ENCODE results near the gene RAET1E.
"Not testable (repeated sequence)": the region's sequence is repeated elsewhere in the genome, so short reads cannot be mapped to it uniquely, and the experiment has no call there.

Gene RAET1E

GRCh38 chr6:149861603-149862423, 36.1 kb downstream of the RAET1E start:
- DNase-seq (ENCODE audit: low spot score), result no peak

- no peak for DNase-seq (ENCODE audit: low spot score)
These were observed 36.9 kb downstream of the RAET1E start for GRCh38 chr6:149860834-149861602.

- no peak for DNase-seq (ENCODE audit: low spot score)
These were observed 37.4 kb downstream of the RAET1E start for GRCh38 chr6:149860513-149860833.

GRCh38 chr6:149859938-149860337, 38.0 kb downstream of the RAET1E start:
- no peak for DNase-seq (ENCODE audit: low spot score)

DNA sequence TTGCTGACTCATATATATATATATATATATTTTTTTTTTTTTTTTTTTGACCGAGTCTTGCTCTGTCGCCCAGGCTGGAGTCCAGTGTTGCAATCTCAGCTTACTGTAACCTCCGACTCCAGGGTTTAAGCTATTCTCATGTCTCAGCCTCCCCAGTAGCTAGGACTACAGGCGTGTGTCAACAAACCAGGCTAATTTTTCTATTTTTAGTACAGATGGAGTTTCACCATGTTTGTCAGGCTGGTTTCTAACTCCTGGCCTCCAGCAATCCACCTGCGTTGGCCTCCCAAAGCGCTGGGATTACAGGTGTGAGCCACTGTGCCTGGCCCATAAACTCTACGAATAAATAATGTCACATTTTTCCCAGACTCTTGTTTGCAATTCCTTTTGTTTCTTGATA, 38.5 kb downstream of the RAET1E start:
- no peak for DNase-seq (ENCODE audit: low spot score)

DNA sequence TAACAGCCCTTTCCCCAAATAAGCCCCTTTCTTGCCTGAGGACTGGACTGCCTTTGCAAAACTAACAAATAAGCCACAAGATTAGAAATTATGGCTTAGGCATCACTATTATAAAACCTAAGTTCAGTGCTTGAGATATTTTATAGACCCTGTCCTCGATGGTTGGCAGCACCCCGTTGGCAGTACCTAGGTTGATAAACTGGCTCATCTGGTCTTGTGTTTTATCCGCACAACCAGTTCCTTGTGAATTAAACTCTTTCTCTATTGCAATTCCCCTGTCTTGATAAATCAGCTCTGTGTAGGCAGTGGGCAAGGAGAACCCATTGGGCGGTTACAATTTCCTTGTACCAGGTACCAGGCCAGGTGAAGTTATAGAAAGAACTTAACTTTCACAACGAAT, 40.4 kb downstream of the RAET1E start:
- DNase-seq (ENCODE audit: low spot score), result no peak

- no peak for DNase-seq (ENCODE audit: low spot score)
These were observed 41.5 kb downstream of the RAET1E start for GRCh38 chr6:149856256-149856994.

DNA sequence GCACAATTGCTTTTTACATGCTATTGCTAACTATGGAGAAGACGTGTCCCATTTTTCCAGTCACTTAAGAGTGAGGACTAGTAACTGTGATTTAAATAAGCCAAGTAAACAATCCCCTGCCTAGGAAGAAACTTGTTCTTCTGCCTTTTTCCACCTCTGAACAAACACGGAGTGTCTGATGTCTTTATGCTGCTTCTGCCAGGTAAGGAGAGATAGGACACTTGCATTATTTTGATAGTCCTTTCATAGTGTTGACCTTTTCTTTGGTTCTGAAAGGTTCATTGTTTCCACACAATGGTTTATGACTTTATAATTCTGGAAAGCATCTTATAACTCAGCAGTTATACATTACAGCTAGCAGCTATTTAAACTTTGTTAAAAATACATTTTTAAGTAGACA, 42.2 kb downstream of the RAET1E start:
- no peak for DNase-seq (ENCODE audit: low spot score)

DNA sequence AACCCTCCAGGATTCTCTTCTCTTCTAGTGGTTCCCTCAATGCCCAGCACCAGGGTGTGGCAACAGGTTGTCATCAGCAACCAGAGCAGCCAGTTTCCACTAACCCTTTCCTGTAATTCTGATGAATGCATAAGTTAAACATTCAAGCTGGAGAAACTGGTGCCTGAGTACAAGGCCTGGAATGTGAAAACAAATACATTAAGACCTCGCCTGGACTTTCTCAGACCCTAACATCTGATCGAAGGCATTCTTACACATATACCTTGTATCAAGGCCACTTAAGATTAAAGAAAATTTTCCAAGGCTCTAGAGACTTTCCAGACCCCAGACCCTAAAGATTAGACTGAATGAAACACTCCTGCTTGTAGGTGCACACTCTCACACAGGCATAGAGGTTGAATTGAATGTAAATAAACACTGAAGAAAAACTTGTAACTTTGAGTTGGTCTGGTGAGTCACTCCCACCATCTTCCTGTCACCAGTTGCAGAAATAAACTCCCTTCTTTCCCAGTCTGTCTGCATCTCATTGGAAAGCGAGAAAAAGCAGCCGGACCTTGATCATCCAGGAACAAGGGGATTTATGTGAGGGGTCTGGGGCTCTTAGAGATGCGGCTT, 42.8 kb downstream of the RAET1E start:
- no peak for DNase-seq (ENCODE audit: low spot score)

- DNase-seq (ENCODE audit: low spot score), result no peak
These were observed 43.4 kb downstream of the RAET1E start for GRCh38 chr6:149854532-149854931.

DNA sequence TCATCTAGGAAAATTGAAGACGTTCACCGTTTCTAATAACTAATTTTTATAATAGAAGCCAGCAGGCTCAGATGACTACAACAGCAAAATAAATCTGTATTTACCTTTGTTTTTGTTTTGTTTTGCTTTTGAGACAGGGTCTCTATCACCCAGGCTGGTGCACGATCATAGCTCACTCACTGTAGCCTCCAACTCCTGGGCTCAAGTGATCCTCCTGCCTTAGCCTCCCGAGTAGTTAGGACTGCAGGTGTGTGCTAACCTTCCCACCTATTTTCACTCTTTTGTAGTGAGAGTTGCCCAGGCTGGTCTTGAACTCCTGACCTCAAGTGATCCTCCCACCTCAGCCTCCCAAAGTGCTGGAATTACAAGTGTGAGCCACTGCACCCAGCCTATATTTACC, 43.9 kb downstream of the RAET1E start:
- not testable (repeated sequence) for DNase-seq (ENCODE audit: low spot score)

DNA sequence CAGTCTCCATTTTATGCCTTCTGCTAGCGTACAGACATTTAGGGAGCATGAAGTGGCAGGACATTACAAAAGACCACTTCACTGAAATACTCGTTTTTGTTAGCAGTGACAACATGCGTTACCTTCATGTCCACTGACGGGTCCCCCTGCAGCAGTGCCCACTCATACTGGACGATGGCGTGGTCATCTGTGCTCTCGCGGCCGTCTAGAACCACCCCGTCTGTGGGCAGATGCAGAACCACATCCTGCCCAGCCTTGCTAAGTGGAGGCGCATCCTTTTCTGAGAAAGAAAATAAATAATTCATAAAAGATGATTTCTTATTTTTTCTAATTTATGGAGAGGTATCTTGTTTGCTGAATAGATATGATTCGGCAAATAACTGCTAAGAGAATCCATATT, 45.0 kb downstream of the RAET1E start:
- no peak for DNase-seq (ENCODE audit: low spot score)

GRCh38 chr6:149852180-149852579, 45.7 kb downstream of the RAET1E start:
- no peak for DNase-seq (ENCODE audit: low spot score)

DNA sequence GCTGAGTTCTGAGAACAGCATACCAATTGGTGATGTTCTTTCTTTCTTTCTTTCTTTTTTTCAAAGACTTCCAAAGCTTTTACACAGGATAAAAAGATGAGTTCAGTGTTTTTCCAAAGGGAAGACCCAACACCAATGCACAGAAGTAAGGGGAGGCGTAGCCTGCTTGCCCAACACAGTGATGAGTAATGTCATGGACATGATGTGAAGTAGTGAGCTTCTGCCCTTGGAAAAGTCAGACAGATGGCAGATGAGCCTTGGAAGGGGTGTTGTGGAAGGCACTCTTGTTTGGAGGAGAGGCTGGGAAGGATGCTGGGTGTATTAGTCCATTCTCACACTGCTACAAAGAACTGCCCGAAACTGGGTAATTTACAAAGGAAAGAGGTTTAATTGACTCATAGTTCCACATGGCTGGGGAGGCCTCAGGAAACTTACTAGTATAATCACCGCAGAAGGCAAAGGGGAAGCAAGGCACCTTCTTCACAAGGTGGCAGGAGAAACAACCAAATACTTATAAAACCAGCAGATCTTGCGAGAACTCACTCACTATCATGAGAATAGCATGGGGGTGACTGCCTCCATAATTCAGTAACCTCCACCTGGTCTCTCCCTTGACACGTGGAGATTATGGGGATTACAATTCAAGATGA, 46.3 kb downstream of the RAET1E start:
- DNase-seq (ENCODE audit: low spot score), result no peak

GRCh38 chr6:149848343-149848742, 49.6 kb downstream of the RAET1E start:
- not testable (repeated sequence) for DNase-seq (ENCODE audit: low spot score)

Measured in CD4-positive, alpha-beta T cell treated with Interleukin-6 at 100 ng/mL for 8 hours (primary cell).